ENCODE measurements around the gene ASB13. TPM values are rescaled to one million over a fixed set of nuclear protein-coding genes. Genes with fewer than 3 reads are reported as not detected.

Gene ASB13
- polyA plus RNA-seq, 1 of the 3 experiments (the other 2 are of a cell fraction), result 9.2 TPM

- TF ChIP-seq CTCF (IDR thresholded peaks at IDR 0.05) (no peak), RXRA (IDR thresholded peaks at IDR 0.05; ENCODE audit: borderline replicate concordance, low read depth) (no peak), FOXJ3 (CRISPR knock-in tag; IDR thresholded peaks at IDR 0.05) (no peak), IRF3 (IDR thresholded peaks at IDR 0.05; ENCODE audit: low read depth, low read length) (no peak)
These were observed 60.1 kb downstream of the ASB13 start (continued) for GRCh38 chr10:5606321-5606720.

GRCh38 chr10:5604961-5605360 lies 61.4 kb downstream of the ASB13 start:
- H3K4me3 ChIP-seq (ENCODE audit: low read depth in 2 of 2, low read length in 1 of 2), result no peak overlapping the region
- H3K36me3 ChIP-seq (replicated peaks in 1 of 2; ENCODE audit: control insufficient read depth in 1 of 2, insufficient read depth in 2 of 2, low read length in 1 of 2), result no peaks in the 10 kb centered on the region
- WGBS (ENCODE audit: low lambda C conversion rate), result 83% methylated on average over 7 of the region's 7 CpGs
- ChIA-PET CTCF (interaction anchor here (1.1 to 1.4 kb wide), 2 partner anchors 18 to 25 kb away, joined by 4 to 5 read pairs; no protein-coding TSS in a partner anchor), POLR2A (no interaction called here)
- no peaks in the 10 kb centered on the region for H3K79me2 ChIP-seq (ENCODE audit: insufficient read depth)
- H3K9me3 ChIP-seq, result no peaks in the 10 kb centered on the region
- H2AFZ ChIP-seq (ENCODE audit: low read depth), result no peak overlapping the region
- H3F3A ChIP-seq (replicated peaks; ENCODE audit: insufficient read depth), result no peaks in the 10 kb centered on the region
- no peak overlapping the region for H3K9ac ChIP-seq
- no peaks in the 10 kb centered on the region; a peak in 1 of 4 replicates for H3K4me1 ChIP-seq (ENCODE audit: control insufficient read depth in 1 of 2, insufficient read depth in 2 of 2, low read depth in 1 of 2, low read length in 1 of 2)
- no peaks in the 10 kb centered on the region for H3K9me2 ChIP-seq
- H4K20me1 ChIP-seq (ENCODE audit: insufficient read depth), result no peaks in the 10 kb centered on the region
- no peak overlapping the region for H3K4me2 ChIP-seq
- no peak overlapping the region for H3K27ac ChIP-seq (ENCODE audit: low read depth in 2 of 2, low read length in 1 of 2)
- DNase-seq, result no peak
- no peak for TF ChIP-seq RFX5 (IDR thresholded peaks at IDR 0.05; ENCODE audit: low read length)
- H3K27me3 ChIP-seq (ENCODE audit: insufficient read depth), result no peaks in the 10 kb centered on the region

- Histone ChIP-seq H3K4me3 (ENCODE audit: low read depth in 2 of 2, low read length in 1 of 2) (no peak overlapping the region), H3K36me3 (replicated peaks in 1 of 2; ENCODE audit: control insufficient read depth in 1 of 2, insufficient read depth in 2 of 2, low read length in 1 of 2) (no peaks in the 10 kb centered on the region), H3K27me3 (ENCODE audit: insufficient read depth) (no peaks in the 10 kb centered on the region), H3K4me1 (ENCODE audit: control insufficient read depth in 1 of 2, insufficient read depth in 2 of 2, low read depth in 1 of 2, low read length in 1 of 2) (no peaks in the 10 kb centered on the region; a peak in 1 of 4 replicates), H4K20me1 (ENCODE audit: insufficient read depth) (no peaks in the 10 kb centered on the region), H3K4me2 (no peak overlapping the region), H3K9me2 (no peaks in the 10 kb centered on the region), H3K27ac (ENCODE audit: low read depth in 2 of 2, low read length in 1 of 2) (no peak overlapping the region), H3K9me3 (no peaks in the 10 kb centered on the region), H2AFZ (ENCODE audit: low read depth) (no peak overlapping the region), H3F3A (replicated peaks; ENCODE audit: insufficient read depth) (no peaks in the 10 kb centered on the region), H3K9ac (no peak overlapping the region), H3K79me2 (ENCODE audit: insufficient read depth) (no peaks in the 10 kb centered on the region)
- ChIA-PET POLR2A (no interaction called here), CTCF (interaction anchor here (1.1 to 1.4 kb wide), 2 partner anchors 19 to 25 kb away, joined by 4 to 5 read pairs; no protein-coding TSS in a partner anchor)
- 97% methylated on average over 6 of the region's 9 CpGs for WGBS (ENCODE audit: low lambda C conversion rate)
- DNase-seq, result no peak
- no peak for TF ChIP-seq TEAD4 (IDR thresholded peaks at IDR 0.05; ENCODE audit: borderline replicate concordance, insufficient read depth)
- TF ChIP-seq YY1 (IDR thresholded peaks at IDR 0.05; ENCODE audit: low read depth), result no peak
- no peak for TF ChIP-seq CTCF (IDR thresholded peaks at IDR 0.05)
- TF ChIP-seq MEF2A (IDR thresholded peaks at IDR 0.05; ENCODE audit: borderline replicate concordance, low read depth), result no peak
- TF ChIP-seq RAD21 (IDR thresholded peaks at IDR 0.05; ENCODE audit: low read length), result no peak
- TF ChIP-seq MXI1 (IDR thresholded peaks at IDR 0.05; ENCODE audit: low read depth, low read length), result no peak
- TF ChIP-seq NRF1 (IDR thresholded peaks at IDR 0.05; ENCODE audit: low read depth, low read length), result no peak
- TF ChIP-seq RFX5 (IDR thresholded peaks at IDR 0.05; ENCODE audit: low read length), result no peak
- no peak for TF ChIP-seq PBX3 (IDR thresholded peaks at IDR 0.05)
- no peak for TF ChIP-seq ZBTB33 (IDR thresholded peaks at IDR 0.05; ENCODE audit: borderline replicate concordance, low read depth)
- TF ChIP-seq MAX (IDR thresholded peaks at IDR 0.05; ENCODE audit: low read depth), result no peak
These were observed 62.0 kb downstream of the ASB13 start for GRCh38 chr10:5604236-5604925.
